GM12891 (cell line): ENCODE measurements around the gene ACTG2.

Source experiments
- POLR2A ChIP-seq: IDR thresholded peaks from 2 replicates; pipeline ENCODE4 v1.6.1; 2011; ENCODE audit warnings: low read depth, low read length, control low read depth
- POLR2AphosphoS5 ChIP-seq: IDR thresholded peaks from 2 replicates; pipeline ENCODE4 v1.6.1; 2011; ENCODE audit warnings: low read depth, low read length, control low read depth
- TAF1 ChIP-seq: IDR thresholded peaks from 2 replicates; pipeline ENCODE4 v1.6.1; 2011; ENCODE audit warnings: low read depth, low read length, control low read depth

DNA sequence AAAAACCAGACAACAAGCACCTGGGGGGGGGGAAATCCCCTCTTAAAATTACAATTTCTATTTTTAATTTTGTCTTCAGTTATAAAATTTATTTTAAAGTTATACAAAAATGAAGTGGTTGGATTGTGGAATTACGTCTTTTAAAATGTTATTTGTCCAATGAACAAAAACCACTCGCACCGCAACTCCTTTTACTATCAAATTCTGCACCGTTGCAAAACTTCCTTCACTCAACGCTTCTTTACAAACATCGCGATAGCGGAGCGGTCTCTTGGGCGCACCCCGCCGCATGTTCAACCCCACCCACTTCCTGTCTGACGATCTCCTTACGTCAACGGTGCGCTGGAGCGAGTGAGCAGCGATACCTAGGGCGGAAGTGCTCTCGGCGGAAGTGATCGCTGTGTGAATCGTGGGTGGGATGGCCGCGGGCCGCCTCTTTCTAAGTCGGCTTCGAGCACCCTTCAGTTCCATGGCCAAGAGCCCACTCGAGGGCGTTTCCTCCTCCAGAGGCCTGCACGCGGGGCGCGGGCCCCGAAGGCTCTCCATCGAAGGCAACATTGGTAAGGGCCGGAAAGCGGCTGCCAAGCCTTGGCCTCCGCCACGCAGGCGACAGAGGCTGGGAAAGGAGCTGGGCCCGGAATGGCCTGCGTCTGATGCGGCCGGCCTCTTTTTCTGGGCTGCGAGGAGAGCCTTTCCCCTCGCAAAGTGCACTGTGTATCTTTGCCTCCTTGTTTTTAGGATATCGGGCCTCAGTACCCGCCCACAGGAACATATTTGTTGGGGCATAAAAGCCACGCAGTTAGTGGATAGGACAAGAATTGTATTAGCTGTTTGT lies 33.9 kb downstream of the ACTG2 start, which contains the start of gene DGUOK:
- peak; percentile 97 for TF ChIP-seq POLR2AphosphoS5
- TF ChIP-seq TAF1, result peak; percentile 91
- peak; percentile 96 for TF ChIP-seq POLR2A
